PFSK-1 (cell line): ENCODE data around the gene C1orf210.

Experiments used
- FOXP2 ChIP-seq: optimal IDR thresholded peaks from 2 replicates; pipeline ENCODE3; 2011; ENCODE audit warnings: borderline replicate concordance, control low read depth, inconsistent platforms; ENCODE audit not compliant: insufficient read depth; ENCODE audit errors: extremely low read length, extremely low read depth
- POLR2AphosphoS5 ChIP-seq: IDR thresholded peaks from 2 replicates; pipeline ENCODE4 v1.6.1; 2012; ENCODE audit warnings: low read depth, mild to moderate bottlenecking, control low read depth, low read length, moderate library complexity
- REST ChIP-seq, 2 experiments: IDR thresholded peaks; 2 replicates each; pipeline versions ENCODE4 v1.6.1 to v1.8.0; 2011 to 2012; ENCODE audit warnings: low read depth in 2 of 2, low read length in 2 of 2, control low read depth in 1 of 2, inconsistent platforms in 1 of 2, mild to moderate bottlenecking in 1 of 2, moderate library complexity in 1 of 2; ENCODE audit not compliant: insufficient read depth in 1 of 2
- SIN3A ChIP-seq: IDR thresholded peaks from 2 replicates; pipeline ENCODE4 v1.6.1; 2012; ENCODE audit warnings: mild to moderate bottlenecking, low read length, moderate library complexity, borderline replicate concordance; ENCODE audit not compliant: insufficient read depth
- TAF1 ChIP-seq: IDR thresholded peaks from 2 replicates; pipeline ENCODE4 v1.6.1; 2012; ENCODE audit warnings: low read length, control low read depth, borderline replicate concordance; ENCODE audit not compliant: insufficient read depth

Gene C1orf210

GRCh38 chr1:43267818-43268425, 17.5 kb downstream of the C1orf210 start:
- TF ChIP-seq TAF1 (no peak), FOXP2 (no peak), POLR2AphosphoS5 (no peak), SIN3A (no peak), REST (IDR thresholded peaks at IDR 0.05; ENCODE audit: insufficient read depth in 1 of 2, low read depth in 2 of 2, low read length in 2 of 2) (no peak)

GRCh38 chr1:43267291-43267805, 18.0 kb downstream of the C1orf210 start:
- TF ChIP-seq TAF1 (no peak), POLR2AphosphoS5 (no peak), FOXP2 (no peak), SIN3A (no peak)

- TF ChIP-seq FOXP2 (no peak), TAF1 (no peak), POLR2AphosphoS5 (no peak), REST (IDR thresholded peaks at IDR 0.05; ENCODE audit: insufficient read depth in 1 of 2, low read depth in 2 of 2, low read length in 2 of 2) (no peak), SIN3A (no peak)
These were observed 18.5 kb downstream of the C1orf210 start for GRCh38 chr1:43266881-43267280.

GRCh38 chr1:43265431-43265830, 19.9 kb downstream of the C1orf210 start:
- TF ChIP-seq POLR2AphosphoS5 (no peak), REST (IDR thresholded peaks at IDR 0.05; ENCODE audit: insufficient read depth in 1 of 2, low read depth in 2 of 2, low read length in 2 of 2) (no peak), TAF1 (no peak), SIN3A (no peak), FOXP2 (no peak)

GRCh38 chr1:43258370-43258769, 27.0 kb downstream of the C1orf210 start:
- no peak for TF ChIP-seq SIN3A
- TF ChIP-seq REST (IDR thresholded peaks at IDR 0.05; ENCODE audit: insufficient read depth in 1 of 2, low read depth in 2 of 2, low read length in 2 of 2) = no peak
- TF ChIP-seq POLR2AphosphoS5 = no peak
- TF ChIP-seq FOXP2 = no peak
- no peak for TF ChIP-seq TAF1
